ENCODE results near the gene IDS.
A peak's percentile ranks its signal among the peaks of the same experiment; 100 is the strongest.

DNA sequence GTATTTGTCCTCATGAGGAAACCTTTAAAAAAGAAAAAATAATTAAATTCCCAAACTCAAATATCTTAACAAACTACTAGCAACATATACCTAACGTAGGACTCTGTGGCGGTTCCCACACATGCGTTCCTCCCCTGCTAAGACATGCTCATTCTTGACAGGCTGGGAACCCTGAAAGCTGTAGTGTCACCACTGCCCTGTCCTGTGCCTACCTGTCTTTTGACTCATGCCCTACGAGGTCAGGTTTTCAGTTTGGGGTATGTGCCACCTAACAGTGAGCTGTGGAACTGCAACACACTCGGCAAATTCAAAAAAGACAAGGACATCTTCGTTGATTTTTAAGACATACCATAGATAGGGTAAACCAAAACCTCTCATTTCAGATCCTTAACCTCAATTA lies 17.8 kb downstream of the IDS start:
- TF ChIP-seq, protein P1, sequence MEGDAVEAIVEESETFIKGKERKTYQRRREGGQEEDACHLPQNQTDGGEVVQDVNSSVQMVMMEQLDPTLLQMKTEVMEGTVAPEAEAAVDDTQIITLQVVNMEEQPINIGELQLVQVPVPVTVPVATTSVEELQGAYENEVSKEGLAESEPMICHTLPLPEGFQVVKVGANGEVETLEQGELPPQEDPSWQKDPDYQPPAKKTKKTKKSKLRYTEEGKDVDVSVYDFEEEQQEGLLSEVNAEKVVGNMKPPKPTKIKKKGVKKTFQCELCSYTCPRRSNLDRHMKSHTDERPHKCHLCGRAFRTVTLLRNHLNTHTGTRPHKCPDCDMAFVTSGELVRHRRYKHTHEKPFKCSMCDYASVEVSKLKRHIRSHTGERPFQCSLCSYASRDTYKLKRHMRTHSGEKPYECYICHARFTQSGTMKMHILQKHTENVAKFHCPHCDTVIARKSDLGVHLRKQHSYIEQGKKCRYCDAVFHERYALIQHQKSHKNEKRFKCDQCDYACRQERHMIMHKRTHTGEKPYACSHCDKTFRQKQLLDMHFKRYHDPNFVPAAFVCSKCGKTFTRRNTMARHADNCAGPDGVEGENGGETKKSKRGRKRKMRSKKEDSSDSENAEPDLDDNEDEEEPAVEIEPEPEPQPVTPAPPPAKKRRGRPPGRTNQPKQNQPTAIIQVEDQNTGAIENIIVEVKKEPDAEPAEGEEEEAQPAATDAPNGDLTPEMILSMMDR (IDR thresholded peaks at IDR 0.05; ENCODE audit: extremely low read depth in 1 of 2, insufficient read depth in 1 of 2, low read depth in 1 of 2, low read length in 2 of 2): peak in 1 of 2 donors; percentile 7
- TF ChIP-seq POLR2AphosphoS5 (IDR thresholded peaks at IDR 0.05; ENCODE audit: insufficient read depth, low read depth, low read length) (no peak), FOS (IDR thresholded peaks at IDR 0.05; ENCODE audit: borderline replicate concordance, insufficient read depth, low read length) (no peak), JUN (IDR thresholded peaks at IDR 0.05; ENCODE audit: borderline replicate concordance, insufficient read depth, insufficient read length, low read depth) (no peak), MYC (IDR thresholded peaks at IDR 0.05; ENCODE audit: low read depth, low read length) (no peak), POLR2A (IDR thresholded peaks at IDR 0.05; ENCODE audit: low read depth, low read length) (no peak), EZH2 (IDR thresholded peaks at IDR 0.05; ENCODE audit: borderline replicate concordance, low read depth, low read length, severe bottlenecking) (no peak), GATA2 (IDR thresholded peaks at IDR 0.05; ENCODE audit: insufficient read depth, insufficient read length, low read depth, low read length) (no peak), MAX (IDR thresholded peaks at IDR 0.05; ENCODE audit: insufficient read depth, insufficient read length) (no peak)

All from endothelial cell of umbilical vein (primary cell).